ENCODE results near the gene COQ5. TPM values are rescaled to one million over a fixed set of nuclear protein-coding genes. Genes with fewer than 3 reads are reported as not detected.

Gene COQ5
- total RNA-seq, 3 donors from 2014 or later (not counting 1 experiment from before 2014, with no cell fraction given) = 11.4 to 17.1 (median 14.6) TPM

DNA sequence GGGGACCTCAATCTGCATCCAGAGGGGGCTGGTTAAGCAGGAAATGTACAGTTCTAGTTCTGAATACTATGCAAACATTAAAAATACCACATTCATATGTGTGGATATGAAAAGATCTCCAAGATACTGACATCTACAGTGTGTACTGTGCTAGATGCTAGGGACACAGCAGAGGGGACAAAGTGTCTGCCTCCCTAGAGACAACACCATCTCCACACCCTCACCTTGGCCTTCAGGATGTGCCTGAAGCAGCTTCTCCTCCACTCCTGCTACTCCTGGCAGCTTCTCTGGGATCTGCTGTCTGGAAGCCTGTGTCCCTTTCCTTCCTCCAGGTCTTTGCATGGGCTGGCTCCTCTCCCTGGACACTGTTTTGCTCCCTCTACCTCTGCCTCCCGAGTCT is 48.7 kb downstream of the COQ5 start:
- Mint-ChIP-seq H3K4me3 (peak overlapping the region; percentile 94), H3K9me3 (no peaks in the 10 kb centered on the region), H3K36me3 (no peaks in the 10 kb centered on the region), H3K4me1 (peaks cover 59 to 63% of the 10 kb centered on the region in 2 donors), H3K27ac (peak overlapping the region; percentile 90 to 99), H3K27me3 (ENCODE audit: low read depth in 2 of 2) (no peaks in the 10 kb centered on the region)
- ATAC-seq (peak in 2 of 3 donors; percentile 14 to 39), DNase-seq (no peak)
- Histone ChIP-seq H3K27ac (ENCODE audit: low read length) (peak overlapping the region; percentile 93), H3K36me3 (ENCODE audit: control insufficient read depth, insufficient read depth, low read length) (peaks cover 3% of the 10 kb centered on the region), H3K27me3 (ENCODE audit: control insufficient read depth, insufficient read depth, low read length) (no peaks in the 10 kb centered on the region), H3K4me1 (ENCODE audit: control insufficient read depth, insufficient read depth, low read length) (peaks cover 64% of the 10 kb centered on the region), H3K9me3 (ENCODE audit: control insufficient read depth, insufficient read depth, low read length) (no peaks in the 10 kb centered on the region), H3K4me3 (ENCODE audit: low read length) (no peak overlapping the region)
- intact Hi-C loops (cut with micrococcal nuclease) = loop anchor here (5.0 kb wide), 1 partner anchor 43 kb away; the partner anchor contains the start of gene COX6A1
- TF ChIP-seq, protein P1, sequence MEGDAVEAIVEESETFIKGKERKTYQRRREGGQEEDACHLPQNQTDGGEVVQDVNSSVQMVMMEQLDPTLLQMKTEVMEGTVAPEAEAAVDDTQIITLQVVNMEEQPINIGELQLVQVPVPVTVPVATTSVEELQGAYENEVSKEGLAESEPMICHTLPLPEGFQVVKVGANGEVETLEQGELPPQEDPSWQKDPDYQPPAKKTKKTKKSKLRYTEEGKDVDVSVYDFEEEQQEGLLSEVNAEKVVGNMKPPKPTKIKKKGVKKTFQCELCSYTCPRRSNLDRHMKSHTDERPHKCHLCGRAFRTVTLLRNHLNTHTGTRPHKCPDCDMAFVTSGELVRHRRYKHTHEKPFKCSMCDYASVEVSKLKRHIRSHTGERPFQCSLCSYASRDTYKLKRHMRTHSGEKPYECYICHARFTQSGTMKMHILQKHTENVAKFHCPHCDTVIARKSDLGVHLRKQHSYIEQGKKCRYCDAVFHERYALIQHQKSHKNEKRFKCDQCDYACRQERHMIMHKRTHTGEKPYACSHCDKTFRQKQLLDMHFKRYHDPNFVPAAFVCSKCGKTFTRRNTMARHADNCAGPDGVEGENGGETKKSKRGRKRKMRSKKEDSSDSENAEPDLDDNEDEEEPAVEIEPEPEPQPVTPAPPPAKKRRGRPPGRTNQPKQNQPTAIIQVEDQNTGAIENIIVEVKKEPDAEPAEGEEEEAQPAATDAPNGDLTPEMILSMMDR (IDR thresholded peaks at IDR 0.05) = no peak
- 87% methylated on average over 1 of the region's 1 CpG for WGBS (ENCODE audit: insufficient coverage)

DNA sequence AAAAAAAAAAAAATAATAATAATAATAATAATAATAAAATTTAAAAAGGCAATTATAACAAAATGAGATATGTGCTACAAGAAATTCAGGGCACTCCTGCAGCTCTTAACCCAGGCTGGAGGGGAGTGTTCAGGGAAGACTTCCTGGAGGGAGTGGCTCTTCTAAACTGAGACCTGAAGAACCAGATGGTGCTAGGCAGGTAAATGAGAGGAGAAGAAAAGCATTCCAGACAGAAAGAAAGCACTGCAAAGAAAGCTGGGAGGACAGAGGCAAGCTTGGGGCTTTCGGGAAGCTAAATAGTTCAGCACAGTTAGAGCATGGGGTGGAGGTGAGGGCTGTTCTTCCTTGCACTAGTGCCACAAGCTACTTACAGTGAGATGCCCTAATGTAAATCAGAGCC is 49.5 kb downstream of the COQ5 start:
- Histone ChIP-seq H3K36me3 (ENCODE audit: control insufficient read depth, insufficient read depth, low read length) (peaks cover 3% of the 10 kb centered on the region), H3K27me3 (ENCODE audit: control insufficient read depth, insufficient read depth, low read length) (no peaks in the 10 kb centered on the region), H3K4me1 (ENCODE audit: control insufficient read depth, insufficient read depth, low read length) (peaks cover 70% of the 10 kb centered on the region), H3K9me3 (ENCODE audit: control insufficient read depth, insufficient read depth, low read length) (no peaks in the 10 kb centered on the region), H3K4me3 (ENCODE audit: low read length) (no peak overlapping the region), H3K27ac (ENCODE audit: low read length) (peak overlapping the region; percentile 93)
- H3K9me3 Mint-ChIP-seq = no peaks in the 10 kb centered on the region
- H3K4me1 Mint-ChIP-seq = peaks cover 65 to 69% of the 10 kb centered on the region in 2 donors
- TF ChIP-seq, protein P1 (IDR thresholded peaks at IDR 0.05) = no peak
- ATAC-seq (no peak), DNase-seq (no peak)
- H3K27ac Mint-ChIP-seq = peak overlapping the region; percentile 90 to 99
- no peaks in the 10 kb centered on the region for H3K27me3 Mint-ChIP-seq (ENCODE audit: low read depth in 2 of 2)
- intact Hi-C loops (cut with micrococcal nuclease) = no loop called here
- 73% methylated on average over 1 of the region's 1 CpG for WGBS (ENCODE audit: insufficient coverage)
- peak overlapping the region; percentile 94 for H3K4me3 Mint-ChIP-seq
- no peaks in the 10 kb centered on the region for H3K36me3 Mint-ChIP-seq

DNA sequence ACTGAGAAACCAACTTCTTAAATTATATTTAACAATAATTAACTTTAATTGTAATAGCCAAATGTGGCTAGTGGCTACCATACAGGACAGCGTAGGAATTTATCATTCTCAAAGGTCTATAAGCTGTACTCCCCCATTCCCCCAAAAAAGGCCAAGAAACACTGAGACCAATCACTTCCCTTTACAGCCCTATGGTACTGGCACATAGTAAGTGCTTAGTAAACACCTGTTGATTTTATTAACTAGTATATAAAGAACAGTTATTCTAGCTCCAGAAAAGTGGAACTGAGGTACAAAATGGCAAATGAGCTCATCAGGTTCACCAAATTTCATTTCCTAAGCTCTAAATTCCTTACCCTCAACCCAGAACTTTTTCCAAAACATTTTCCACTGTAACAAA is 53.3 kb downstream of the COQ5 start:
- ATAC-seq (no peak), DNase-seq (no peak)
- H3K27me3 Mint-ChIP-seq (ENCODE audit: low read depth in 2 of 2) = no peaks in the 10 kb centered on the region
- H3K27me3 ChIP-seq (ENCODE audit: control insufficient read depth, insufficient read depth, low read length) = no peaks in the 10 kb centered on the region
- peak overlapping the region; percentile 3 for H3K4me3 Mint-ChIP-seq
- H3K27ac Mint-ChIP-seq = peak overlapping the region; percentile 47 to 92
- H3K27ac ChIP-seq (ENCODE audit: low read length) = no peak overlapping the region
- intact Hi-C loops (cut with micrococcal nuclease) = no loop called here
- H3K4me3 ChIP-seq (ENCODE audit: low read length) = no peak overlapping the region
- 100% methylated on average over 1 of the region's 1 CpG for WGBS (ENCODE audit: insufficient coverage)
- H3K36me3 Mint-ChIP-seq = no peaks in the 10 kb centered on the region
- no peaks in the 10 kb centered on the region for H3K9me3 ChIP-seq (ENCODE audit: control insufficient read depth, insufficient read depth, low read length)
- H3K36me3 ChIP-seq (ENCODE audit: control insufficient read depth, insufficient read depth, low read length) = no peaks in the 10 kb centered on the region
- H3K9me3 Mint-ChIP-seq = no peaks in the 10 kb centered on the region
- TF ChIP-seq, protein P1 (IDR thresholded peaks at IDR 0.05) = no peak
- peaks cover 58% of the 10 kb centered on the region for H3K4me1 ChIP-seq (ENCODE audit: control insufficient read depth, insufficient read depth, low read length)
- H3K4me1 Mint-ChIP-seq = peaks cover 61 to 64% of the 10 kb centered on the region in 2 donors

DNA sequence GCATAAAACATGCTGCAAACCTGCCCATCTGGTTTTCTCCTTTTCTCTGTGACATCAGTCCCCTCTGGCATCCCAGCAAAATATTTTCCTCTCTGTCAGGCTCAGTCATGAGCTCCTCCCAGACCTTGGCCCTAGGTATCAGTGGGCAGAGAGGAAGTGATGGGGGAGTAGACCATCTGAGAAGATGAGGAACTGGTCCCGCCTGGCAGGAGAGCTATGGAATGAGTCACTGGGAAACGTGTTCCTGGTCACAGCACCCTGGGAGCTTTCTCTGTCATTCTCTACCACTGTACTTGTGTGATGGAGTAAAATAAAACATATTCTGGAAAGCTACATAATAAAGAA is 54.4 kb downstream of the COQ5 start:
- no peak for DNase-seq
- H3K4me3 Mint-ChIP-seq = no peak overlapping the region

More for the DNA sequence above, 54.4 kb downstream of the COQ5 start:
- H3K27me3 Mint-ChIP-seq (ENCODE audit: low read depth in 2 of 2) = no peaks in the 10 kb centered on the region
- 40% methylated on average over 2 of the region's 2 CpGs for WGBS (ENCODE audit: insufficient coverage)
- Histone ChIP-seq H3K36me3 (ENCODE audit: control insufficient read depth, insufficient read depth, low read length) (no peaks in the 10 kb centered on the region), H3K27ac (ENCODE audit: low read length) (no peak overlapping the region), H3K4me3 (ENCODE audit: low read length) (no peak overlapping the region), H3K27me3 (ENCODE audit: control insufficient read depth, insufficient read depth, low read length) (no peaks in the 10 kb centered on the region), H3K9me3 (ENCODE audit: control insufficient read depth, insufficient read depth, low read length) (no peaks in the 10 kb centered on the region), H3K4me1 (ENCODE audit: control insufficient read depth, insufficient read depth, low read length) (peaks cover 55% of the 10 kb centered on the region)
- H3K4me1 Mint-ChIP-seq = peaks cover 61% of the 10 kb centered on the region in 2 donors
- no peaks in the 10 kb centered on the region for H3K9me3 Mint-ChIP-seq
- TF ChIP-seq, protein P1 (IDR thresholded peaks at IDR 0.05) = no peak
- intact Hi-C loops (cut with micrococcal nuclease) = no loop called here
- H3K36me3 Mint-ChIP-seq = no peaks in the 10 kb centered on the region
- peak overlapping the region; percentile 40 to 47 for H3K27ac Mint-ChIP-seq
- no peak for ATAC-seq

Measured in natural killer cell (primary cell).